ENCODE results near the gene KRTAP16-1. TPM values are rescaled to one million over a fixed set of nuclear protein-coding genes. Genes with fewer than 3 reads are reported as not detected.

The KRTAP16-1 gene
- total and polyA plus RNA-seq, 4 donors: not detected

DNA sequence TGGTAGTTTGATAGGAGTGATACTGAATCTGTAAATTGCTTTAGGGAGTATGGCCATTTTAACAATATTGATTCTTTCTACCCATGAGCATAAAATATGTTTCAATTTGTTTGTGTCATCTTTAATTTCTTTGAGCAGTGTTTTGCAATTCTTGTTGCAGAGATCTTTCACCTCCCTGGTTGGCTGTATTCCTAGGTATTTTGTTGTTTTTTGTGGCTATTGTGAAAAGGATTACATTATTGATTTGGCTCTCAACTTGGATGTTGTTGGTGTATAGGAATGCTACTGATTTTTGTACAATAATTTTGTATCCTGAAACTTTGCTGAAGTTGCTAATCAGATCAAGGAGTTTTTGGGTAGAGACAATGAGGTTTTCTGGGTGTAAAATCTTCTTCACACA is 50.7 kb downstream of the KRTAP16-1 start:
- Histone ChIP-seq H3K4me1 (ENCODE audit: control insufficient read depth in 5 of 5, insufficient read depth in 5 of 5, low read length in 5 of 5) (no peaks in the 10 kb centered on the region), H3K36me3 (ENCODE audit: control insufficient read depth in 4 of 4, insufficient read depth in 4 of 4, low read length in 4 of 4) (no peaks in the 10 kb centered on the region), H3K4me3 (no peak overlapping the region), H3K9me3 (ENCODE audit: control insufficient read depth in 4 of 4, insufficient read depth in 3 of 4, low read length in 3 of 4) (no peaks in the 10 kb centered on the region), H3K27me3 (ENCODE audit: control insufficient read depth in 3 of 3, insufficient read depth in 3 of 3, low read length in 2 of 3) (peaks cover 0 to 9% (median 2%) of the 10 kb centered on the region in 3 donors), H3K9ac (ENCODE audit: insufficient read depth in 1 of 2, low read length in 2 of 2) (no peak overlapping the region), H3K27ac (ENCODE audit: low read depth in 1 of 2, low read length in 1 of 2) (no peak overlapping the region)
- TF ChIP-seq, protein P1, sequence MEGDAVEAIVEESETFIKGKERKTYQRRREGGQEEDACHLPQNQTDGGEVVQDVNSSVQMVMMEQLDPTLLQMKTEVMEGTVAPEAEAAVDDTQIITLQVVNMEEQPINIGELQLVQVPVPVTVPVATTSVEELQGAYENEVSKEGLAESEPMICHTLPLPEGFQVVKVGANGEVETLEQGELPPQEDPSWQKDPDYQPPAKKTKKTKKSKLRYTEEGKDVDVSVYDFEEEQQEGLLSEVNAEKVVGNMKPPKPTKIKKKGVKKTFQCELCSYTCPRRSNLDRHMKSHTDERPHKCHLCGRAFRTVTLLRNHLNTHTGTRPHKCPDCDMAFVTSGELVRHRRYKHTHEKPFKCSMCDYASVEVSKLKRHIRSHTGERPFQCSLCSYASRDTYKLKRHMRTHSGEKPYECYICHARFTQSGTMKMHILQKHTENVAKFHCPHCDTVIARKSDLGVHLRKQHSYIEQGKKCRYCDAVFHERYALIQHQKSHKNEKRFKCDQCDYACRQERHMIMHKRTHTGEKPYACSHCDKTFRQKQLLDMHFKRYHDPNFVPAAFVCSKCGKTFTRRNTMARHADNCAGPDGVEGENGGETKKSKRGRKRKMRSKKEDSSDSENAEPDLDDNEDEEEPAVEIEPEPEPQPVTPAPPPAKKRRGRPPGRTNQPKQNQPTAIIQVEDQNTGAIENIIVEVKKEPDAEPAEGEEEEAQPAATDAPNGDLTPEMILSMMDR (IDR thresholded peaks at IDR 0.05; ENCODE audit: control extremely low read depth, extremely low read depth): no peak
- ATAC-seq (ENCODE audit: insufficient read depth, low FRiP score): no peak
- no peak for DNase-seq

Small RNA genes lying within 50 kb of the gene (small RNA-seq; reads per million reads assigned to genes)
- gene KRTAP9-10P (ENCODE audit: low replicate concordance): not detected

Other genes starting within 250 kb of the KRTAP16-1 start
Only the 30 nearest of the 36 such genes appear.
- not detected for gene KRTAP4-16, start 207.1 kb downstream of the KRTAP16-1 start, total RNA-seq
- gene KRTAP4-16, start 207.1 kb downstream of the KRTAP16-1 start, polyA plus RNA-seq: not detected
- gene KRTAP4-9, start 203.9 kb downstream of the KRTAP16-1 start, total RNA-seq: not detected
- not detected for gene KRTAP4-9, start 203.9 kb downstream of the KRTAP16-1 start, polyA plus RNA-seq
- gene KRTAP4-11, start 190.9 kb downstream of the KRTAP16-1 start, total RNA-seq: under 1 TPM in 1 of 2 donors, not detected in 1; 0.34 TPM
- not detected for gene KRTAP4-11, start 190.9 kb downstream of the KRTAP16-1 start, polyA plus RNA-seq
- not detected for gene KRTAP4-12, start 185.1 kb downstream of the KRTAP16-1 start, total RNA-seq
- not detected for gene KRTAP4-12, start 185.1 kb downstream of the KRTAP16-1 start, polyA plus RNA-seq
- not detected for gene KRTAP4-6, start 168.8 kb downstream of the KRTAP16-1 start, total RNA-seq
- not detected for gene KRTAP4-6, start 168.8 kb downstream of the KRTAP16-1 start, polyA plus RNA-seq
- gene KRTAP4-5, start 159.5 kb downstream of the KRTAP16-1 start, total RNA-seq: not detected
- gene KRTAP4-5, start 159.5 kb downstream of the KRTAP16-1 start, polyA plus RNA-seq: not detected
- not detected for gene KRTAP4-4, start 148.6 kb downstream of the KRTAP16-1 start, total RNA-seq
- gene KRTAP4-4, start 148.6 kb downstream of the KRTAP16-1 start, polyA plus RNA-seq: not detected
- gene KRTAP4-3, start 141.1 kb downstream of the KRTAP16-1 start, total RNA-seq: not detected
- not detected for gene KRTAP4-3, start 141.1 kb downstream of the KRTAP16-1 start, polyA plus RNA-seq
- not detected for gene KRTAP4-2, start 131.1 kb downstream of the KRTAP16-1 start, total RNA-seq
- not detected for gene KRTAP4-2, start 131.1 kb downstream of the KRTAP16-1 start, polyA plus RNA-seq
- not detected for gene KRTAP4-1, start 124.4 kb downstream of the KRTAP16-1 start, total RNA-seq
- not detected for gene KRTAP4-1, start 124.4 kb downstream of the KRTAP16-1 start, polyA plus RNA-seq
- gene KRTAP9-1, start 119.4 kb downstream of the KRTAP16-1 start, total RNA-seq: not detected
- gene KRTAP9-1, start 119.4 kb downstream of the KRTAP16-1 start, polyA plus RNA-seq: not detected
- gene KRTAP9-2, start 82.7 kb downstream of the KRTAP16-1 start, total RNA-seq: not detected
- not detected for gene KRTAP9-2, start 82.7 kb downstream of the KRTAP16-1 start, polyA plus RNA-seq
- not detected for gene KRTAP9-3, start 76.9 kb downstream of the KRTAP16-1 start, total RNA-seq
- not detected for gene KRTAP9-3, start 76.9 kb downstream of the KRTAP16-1 start, polyA plus RNA-seq
- gene KRTAP9-8, start 71.3 kb downstream of the KRTAP16-1 start, total RNA-seq: not detected
- gene KRTAP9-8, start 71.3 kb downstream of the KRTAP16-1 start, polyA plus RNA-seq: not detected
- gene KRTAP9-4, start 59.6 kb downstream of the KRTAP16-1 start, total RNA-seq: not detected
- gene KRTAP9-4, start 59.6 kb downstream of the KRTAP16-1 start, polyA plus RNA-seq: not detected
- gene KRTAP9-9, start 53.9 kb downstream of the KRTAP16-1 start, total RNA-seq: not detected
- gene KRTAP9-9, start 53.9 kb downstream of the KRTAP16-1 start, polyA plus RNA-seq: not detected
- not detected for gene KRTAP9-6, start 43.9 kb downstream of the KRTAP16-1 start, total RNA-seq
- not detected for gene KRTAP9-6, start 43.9 kb downstream of the KRTAP16-1 start, polyA plus RNA-seq
- gene KRTAP9-7, start 33.6 kb downstream of the KRTAP16-1 start, total RNA-seq: not detected
- gene KRTAP9-7, start 33.6 kb downstream of the KRTAP16-1 start, polyA plus RNA-seq: not detected
- gene KRTAP29-1, start 6.5 kb downstream of the KRTAP16-1 start, total RNA-seq: not detected
- not detected for gene KRTAP29-1, start 6.5 kb downstream of the KRTAP16-1 start, polyA plus RNA-seq
- gene KRTAP17-1, start 6.4 kb upstream of the KRTAP16-1 start, total RNA-seq: not detected
- gene KRTAP17-1, start 6.4 kb upstream of the KRTAP16-1 start, polyA plus RNA-seq: not detected
- gene KRT33A, start 41.5 kb upstream of the KRTAP16-1 start, total RNA-seq: not detected
- not detected for gene KRT33A, start 41.5 kb upstream of the KRTAP16-1 start, polyA plus RNA-seq
- not detected for gene KRT33B, start 60.5 kb upstream of the KRTAP16-1 start, total RNA-seq
- not detected for gene KRT33B, start 60.5 kb upstream of the KRTAP16-1 start, polyA plus RNA-seq
- not detected for gene KRT34, start 73.0 kb upstream of the KRTAP16-1 start, total RNA-seq
- gene KRT34, start 73.0 kb upstream of the KRTAP16-1 start, polyA plus RNA-seq: not detected
- not detected for gene KRT31, start 88.3 kb upstream of the KRTAP16-1 start, total RNA-seq
- under 1 TPM in 1 of 2 donors, not detected in 1; 0.02 TPM for gene KRT31, start 88.3 kb upstream of the KRTAP16-1 start, polyA plus RNA-seq
- gene KRT37, start 115.3 kb upstream of the KRTAP16-1 start, total RNA-seq: not detected
- gene KRT37, start 115.3 kb upstream of the KRTAP16-1 start, polyA plus RNA-seq: not detected
- not detected for gene KRT38, start 131.7 kb upstream of the KRTAP16-1 start, total RNA-seq
- gene KRT38, start 131.7 kb upstream of the KRTAP16-1 start, polyA plus RNA-seq: not detected
- not detected for gene KRT32, start 158.1 kb upstream of the KRTAP16-1 start, total RNA-seq
- gene KRT32, start 158.1 kb upstream of the KRTAP16-1 start, polyA plus RNA-seq: not detected
- gene KRT35, start 171.8 kb upstream of the KRTAP16-1 start, total RNA-seq: not detected
- gene KRT35, start 171.8 kb upstream of the KRTAP16-1 start, polyA plus RNA-seq: not detected
- gene KRT36, start 180.6 kb upstream of the KRTAP16-1 start, total RNA-seq: not detected
- gene KRT36, start 180.6 kb upstream of the KRTAP16-1 start, polyA plus RNA-seq: under 1 TPM in 1 of 2 donors, not detected in 1; 0.02 TPM
- gene KRT13, start 196.3 kb upstream of the KRTAP16-1 start, total RNA-seq: 10 to 100 TPM in 1 of 2 donors, 1 to 10 TPM in 1; 7.9 to 11.6 TPM
- 10 to 100 TPM in 1 of 2 donors, 1 to 10 TPM in 1; 4.0 to 16.1 TPM for gene KRT13, start 196.3 kb upstream of the KRTAP16-1 start, polyA plus RNA-seq

All from lung (tissue), 13 donors.